Measurements from ENCODE around the gene LGALS9B. TPM values are rescaled to one million over a fixed set of nuclear protein-coding genes. Genes with fewer than 3 reads are reported as not detected.
"Not testable (repeated sequence)": the region's sequence is repeated elsewhere in the genome, so short reads cannot be mapped to it uniquely, and the experiment has no call there.

LGALS9B gene
- total and polyA plus RNA-seq, 2 donors (not counting 3 experiments of a cell fraction or from before 2014, with no cell fraction given): not detected

DNA sequence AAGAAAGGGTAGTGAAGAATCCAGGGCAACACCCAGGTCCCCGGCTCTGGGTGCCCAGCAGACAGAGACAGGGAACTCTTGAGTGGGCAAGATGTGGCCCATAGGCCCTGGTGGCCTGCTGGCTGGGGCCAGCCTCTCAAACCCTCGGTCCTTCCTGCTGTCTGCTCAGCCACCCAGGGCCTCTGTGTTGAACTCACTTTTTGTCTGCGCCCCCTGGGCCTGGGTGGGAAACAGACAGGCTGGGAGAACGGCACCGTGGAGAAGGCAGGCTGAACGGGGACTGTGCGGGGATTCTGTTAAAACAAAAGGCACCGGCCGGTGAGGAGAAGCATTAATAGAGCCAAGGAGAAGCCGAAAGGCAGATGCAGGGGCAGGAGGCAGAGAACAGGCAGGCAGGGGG, 12.2 kb downstream of the LGALS9B start:
- H3K9me1 ChIP-seq (replicated peaks; ENCODE audit: control insufficient read depth, extremely low read depth, insufficient read depth, low read length); FAIRE-seq; H2AFZ ChIP-seq (ENCODE audit: low read depth, low read length); H3K9ac ChIP-seq (replicated peaks; ENCODE audit: extremely low read depth, insufficient read depth, low read length); dilution Hi-C loops (cut with MboI; ENCODE audit: extremely low pct_ligation_motif_present, low sequenced_read_pairs); BruUV-seq (replicated peaks); H4K20me1 ChIP-seq (replicated peaks; ENCODE audit: control insufficient read depth, extremely low read depth, insufficient read depth, low read length); H3K36me3 ChIP-seq (ENCODE audit: control insufficient read depth in 2 of 2, extremely low read depth in 1 of 2, insufficient read depth in 2 of 2, low read length in 2 of 2); H3K9me3 ChIP-seq (replicated peaks; ENCODE audit: control insufficient read depth, insufficient read depth, low read length); intact Hi-C loops (cut with micrococcal nuclease); H3K79me2 ChIP-seq (ENCODE audit: control insufficient read depth, insufficient read depth, low read length); H3K4me1 ChIP-seq (ENCODE audit: control insufficient read depth, extremely low read depth, insufficient read depth, low read length); H3K27me3 ChIP-seq (ENCODE audit: control insufficient read depth in 2 of 2, insufficient read depth in 2 of 2, low read length in 2 of 2); H3K4me2 ChIP-seq (ENCODE audit: insufficient read depth, low read length); H3K27ac ChIP-seq (ENCODE audit: insufficient read depth, low read depth, low read length); DNase-seq (ENCODE audit: low read depth, low spot score); POLR2A ChIA-PET; CTCF ChIA-PET; H3K4me3 ChIP-seq (replicated peaks in 1 of 3; ENCODE audit: insufficient read depth in 1 of 3, low read depth in 1 of 3, low read length in 3 of 3): not testable (repeated sequence)

GRCh38 chr17:20453820-20454434, 13.4 kb downstream of the LGALS9B start:
- DNase-seq (ENCODE audit: low read depth, low spot score); intact Hi-C loops (cut with micrococcal nuclease); H3K27ac ChIP-seq (ENCODE audit: insufficient read depth, low read depth, low read length); H3K9me3 ChIP-seq (replicated peaks; ENCODE audit: control insufficient read depth, insufficient read depth, low read length); H2AFZ ChIP-seq (ENCODE audit: low read depth, low read length); H3K79me2 ChIP-seq (ENCODE audit: control insufficient read depth, insufficient read depth, low read length); H3K4me1 ChIP-seq (ENCODE audit: control insufficient read depth, extremely low read depth, insufficient read depth, low read length); H4K20me1 ChIP-seq (replicated peaks; ENCODE audit: control insufficient read depth, extremely low read depth, insufficient read depth, low read length); H3K9me1 ChIP-seq (replicated peaks; ENCODE audit: control insufficient read depth, extremely low read depth, insufficient read depth, low read length); H3K4me2 ChIP-seq (ENCODE audit: insufficient read depth, low read length); BruUV-seq (replicated peaks); FAIRE-seq; H3K4me3 ChIP-seq (replicated peaks in 1 of 3; ENCODE audit: insufficient read depth in 1 of 3, low read depth in 1 of 3, low read length in 3 of 3); CTCF ChIA-PET; H3K9ac ChIP-seq (replicated peaks; ENCODE audit: extremely low read depth, insufficient read depth, low read length); H3K27me3 ChIP-seq (ENCODE audit: control insufficient read depth in 2 of 2, insufficient read depth in 2 of 2, low read length in 2 of 2); POLR2A ChIA-PET; H3K36me3 ChIP-seq (ENCODE audit: control insufficient read depth in 2 of 2, extremely low read depth in 1 of 2, insufficient read depth in 2 of 2, low read length in 2 of 2); dilution Hi-C loops (cut with MboI; ENCODE audit: extremely low pct_ligation_motif_present, low sequenced_read_pairs): not testable (repeated sequence)

GRCh38 chr17:20450852-20451251, 16.5 kb downstream of the LGALS9B start:
- H3K4me1 ChIP-seq (ENCODE audit: control insufficient read depth, extremely low read depth, insufficient read depth, low read length); H2AFZ ChIP-seq (ENCODE audit: low read depth, low read length); BruUV-seq (replicated peaks); H3K36me3 ChIP-seq (ENCODE audit: control insufficient read depth in 2 of 2, extremely low read depth in 1 of 2, insufficient read depth in 2 of 2, low read length in 2 of 2); H4K20me1 ChIP-seq (replicated peaks; ENCODE audit: control insufficient read depth, extremely low read depth, insufficient read depth, low read length); H3K79me2 ChIP-seq (ENCODE audit: control insufficient read depth, insufficient read depth, low read length); H3K27ac ChIP-seq (ENCODE audit: insufficient read depth, low read depth, low read length); H3K4me2 ChIP-seq (ENCODE audit: insufficient read depth, low read length); H3K9ac ChIP-seq (replicated peaks; ENCODE audit: extremely low read depth, insufficient read depth, low read length); dilution Hi-C loops (cut with MboI; ENCODE audit: extremely low pct_ligation_motif_present, low sequenced_read_pairs); intact Hi-C loops (cut with micrococcal nuclease); H3K9me1 ChIP-seq (replicated peaks; ENCODE audit: control insufficient read depth, extremely low read depth, insufficient read depth, low read length); H3K4me3 ChIP-seq (replicated peaks in 1 of 3; ENCODE audit: insufficient read depth in 1 of 3, low read depth in 1 of 3, low read length in 3 of 3); FAIRE-seq; H3K9me3 ChIP-seq (replicated peaks; ENCODE audit: control insufficient read depth, insufficient read depth, low read length); H3K27me3 ChIP-seq (ENCODE audit: control insufficient read depth in 2 of 2, insufficient read depth in 2 of 2, low read length in 2 of 2); POLR2A ChIA-PET; DNase-seq (ENCODE audit: low read depth, low spot score); CTCF ChIA-PET: not testable (repeated sequence)

GRCh38 chr17:20447534-20448321, 19.6 kb downstream of the LGALS9B start:
- H4K20me1 ChIP-seq (replicated peaks; ENCODE audit: control insufficient read depth, extremely low read depth, insufficient read depth, low read length); BruUV-seq (replicated peaks); CTCF ChIA-PET; DNase-seq (ENCODE audit: low read depth, low spot score); dilution Hi-C loops (cut with MboI; ENCODE audit: extremely low pct_ligation_motif_present, low sequenced_read_pairs); H3K27me3 ChIP-seq (ENCODE audit: control insufficient read depth in 2 of 2, insufficient read depth in 2 of 2, low read length in 2 of 2); H3K9ac ChIP-seq (replicated peaks; ENCODE audit: extremely low read depth, insufficient read depth, low read length); H2AFZ ChIP-seq (ENCODE audit: low read depth, low read length); H3K36me3 ChIP-seq (ENCODE audit: control insufficient read depth in 2 of 2, extremely low read depth in 1 of 2, insufficient read depth in 2 of 2, low read length in 2 of 2); H3K79me2 ChIP-seq (ENCODE audit: control insufficient read depth, insufficient read depth, low read length); H3K4me2 ChIP-seq (ENCODE audit: insufficient read depth, low read length); H3K4me3 ChIP-seq (replicated peaks in 1 of 3; ENCODE audit: insufficient read depth in 1 of 3, low read depth in 1 of 3, low read length in 3 of 3); FAIRE-seq; H3K4me1 ChIP-seq (ENCODE audit: control insufficient read depth, extremely low read depth, insufficient read depth, low read length); H3K9me3 ChIP-seq (replicated peaks; ENCODE audit: control insufficient read depth, insufficient read depth, low read length); POLR2A ChIA-PET; intact Hi-C loops (cut with micrococcal nuclease); H3K9me1 ChIP-seq (replicated peaks; ENCODE audit: control insufficient read depth, extremely low read depth, insufficient read depth, low read length); H3K27ac ChIP-seq (ENCODE audit: insufficient read depth, low read depth, low read length): not testable (repeated sequence)

Measured in endothelial cell of umbilical vein (primary cell).